ENCODE results near the gene RAET1L.
"Not testable (repeated sequence)": the region's sequence is repeated elsewhere in the genome, so short reads cannot be mapped to it uniquely, and the experiment has no call there.

RAET1L gene, protein sequence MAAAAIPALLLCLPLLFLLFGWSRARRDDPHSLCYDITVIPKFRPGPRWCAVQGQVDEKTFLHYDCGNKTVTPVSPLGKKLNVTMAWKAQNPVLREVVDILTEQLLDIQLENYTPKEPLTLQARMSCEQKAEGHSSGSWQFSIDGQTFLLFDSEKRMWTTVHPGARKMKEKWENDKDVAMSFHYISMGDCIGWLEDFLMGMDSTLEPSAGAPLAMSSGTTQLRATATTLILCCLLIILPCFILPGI

DNA sequence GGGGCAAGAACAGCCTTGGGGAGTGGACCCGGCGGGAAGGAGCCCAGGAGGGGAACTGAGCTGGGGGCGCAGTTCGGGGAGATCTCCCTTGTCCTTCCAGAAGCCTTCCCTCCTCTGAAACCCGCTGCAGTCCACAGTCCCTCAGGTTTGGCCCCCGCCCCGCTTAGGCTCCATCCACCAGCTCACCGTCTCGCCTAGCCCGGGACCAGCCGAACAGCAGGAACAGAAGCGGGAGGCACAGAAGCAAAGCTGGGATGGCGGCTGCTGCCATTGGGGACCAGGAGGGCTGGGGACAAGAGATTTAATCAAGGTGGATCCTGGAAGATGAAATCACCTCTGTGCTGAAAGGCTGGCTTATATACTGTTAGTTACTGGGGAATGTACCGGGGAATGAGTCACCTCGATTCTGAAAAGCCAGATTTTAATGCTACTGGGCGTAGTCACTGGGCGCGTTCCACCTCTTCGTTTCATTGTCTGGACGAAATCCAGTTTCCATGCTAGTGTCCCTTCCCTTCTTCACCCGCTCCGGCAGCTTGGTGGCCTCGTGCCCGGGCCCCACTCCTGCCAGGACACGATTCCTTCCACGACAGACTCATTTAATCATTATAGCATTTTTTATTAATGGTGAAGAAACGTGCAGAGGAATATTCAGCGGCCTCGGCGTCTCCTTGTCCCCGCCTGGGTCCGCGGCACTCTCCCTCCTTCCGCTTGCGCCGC lies at the start of gene RAET1L:
RAET1L (minus strand) TSS at position 332 of the 717 bp plus-strand sequence; CDS start at position 271, 61 bp downstream.
- peak within 1 kb of the TSS; percentile 43; the same call in 1 of the 2 replicates for H3K4me3 ChIP-seq (ENCODE audit: low read depth, low read length)
- no peak within 1 kb of the TSS for H3K27ac ChIP-seq (ENCODE audit: low read depth, low read length)
- peaks cover 7% of the 10 kb centered on the region; the same call in 1 of the 2 replicates for H3K4me1 ChIP-seq (ENCODE audit: control insufficient read depth, insufficient read depth, low read length)
- peaks cover 77% of the 10 kb centered on the region for H3K27me3 ChIP-seq (ENCODE audit: control insufficient read depth, insufficient read depth, low read length)
- no peaks in the 10 kb centered on the region for H3K36me3 ChIP-seq (ENCODE audit: control insufficient read depth, insufficient read depth, low read length)
- H3K9me3 ChIP-seq (ENCODE audit: control insufficient read depth, insufficient read depth, low read depth, low read length): no peaks in the 10 kb centered on the region
- no peak within 1 kb of the TSS for H3K9ac ChIP-seq (ENCODE audit: low read length)

DNA sequence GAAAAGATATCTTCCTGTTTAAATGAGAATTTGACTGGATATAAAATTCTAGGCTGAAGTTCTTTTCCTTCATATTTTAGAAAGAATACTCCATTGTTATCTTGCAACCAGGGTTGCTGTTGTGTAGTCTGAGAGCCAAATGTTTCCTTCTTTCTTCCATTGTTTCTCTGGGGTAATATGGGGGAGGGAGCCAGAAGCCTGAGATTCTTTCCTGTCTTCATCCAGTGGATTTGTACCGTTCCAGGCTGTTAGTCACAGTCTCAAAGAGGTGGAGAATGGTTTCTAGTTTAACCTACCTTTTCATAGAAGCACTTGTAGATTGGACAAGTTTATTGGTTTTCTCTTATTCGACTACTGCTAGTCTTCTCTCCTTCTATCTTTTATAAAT lies 49.7 kb upstream of the RAET1L start:
- Histone ChIP-seq H3K9ac (ENCODE audit: low read length) (no peak overlapping the region), H3K27me3 (ENCODE audit: control insufficient read depth, insufficient read depth, low read length) (peaks cover 6% of the 10 kb centered on the region; the same call in 1 of the 2 replicates), H3K27ac (ENCODE audit: low read depth, low read length) (no peak overlapping the region), H3K36me3 (ENCODE audit: control insufficient read depth, insufficient read depth, low read length) (no peaks in the 10 kb centered on the region), H3K4me3 (ENCODE audit: low read depth, low read length) (no peak overlapping the region), H3K4me1 (ENCODE audit: control insufficient read depth, insufficient read depth, low read length) (peaks cover 14% of the 10 kb centered on the region; the same call in 1 of the 2 replicates), H3K9me3 (ENCODE audit: control insufficient read depth, insufficient read depth, low read depth, low read length) (no peaks in the 10 kb centered on the region)

DNA sequence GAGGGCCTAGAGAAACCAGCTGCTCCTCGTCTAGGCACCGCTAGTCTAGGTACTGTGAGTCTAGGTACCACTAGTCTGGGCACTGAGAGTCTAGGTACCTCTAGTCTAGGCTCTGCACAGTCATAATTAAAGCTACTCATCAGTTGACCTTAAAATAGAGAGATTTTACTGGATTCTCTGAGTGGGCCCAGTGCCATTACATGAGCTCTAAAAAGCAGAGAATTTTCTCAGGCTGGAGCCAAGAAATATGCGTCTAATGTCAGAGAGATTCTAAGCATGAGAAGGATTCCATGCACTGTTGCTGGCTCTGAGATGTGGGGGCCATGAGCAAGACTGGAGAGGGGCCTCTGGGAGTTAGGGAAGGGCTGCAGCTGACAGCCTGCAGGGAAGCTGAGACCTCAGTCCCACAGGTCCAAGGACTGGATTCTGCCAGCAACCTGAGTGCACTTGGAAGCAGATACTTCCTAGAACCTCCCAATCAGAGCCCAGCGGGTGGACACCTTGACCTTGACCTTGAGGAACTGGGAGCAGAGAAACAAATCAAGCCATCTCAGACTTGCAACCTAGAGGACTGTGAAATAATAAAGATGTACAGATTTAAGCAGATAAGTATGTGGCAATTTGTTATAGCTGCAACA lies 49.2 kb upstream of the RAET1L start:
- not testable (repeated sequence) for H3K9ac ChIP-seq (ENCODE audit: low read length); H3K9me3 ChIP-seq (ENCODE audit: control insufficient read depth, insufficient read depth, low read depth, low read length); H3K36me3 ChIP-seq (ENCODE audit: control insufficient read depth, insufficient read depth, low read length); H3K4me3 ChIP-seq (ENCODE audit: low read depth, low read length); H3K27ac ChIP-seq (ENCODE audit: low read depth, low read length)
- Histone ChIP-seq H3K27me3 (ENCODE audit: control insufficient read depth, insufficient read depth, low read length) (peaks cover 12% of the 10 kb centered on the region), H3K4me1 (ENCODE audit: control insufficient read depth, insufficient read depth, low read length) (peaks cover 13% of the 10 kb centered on the region; the same call in 1 of the 2 replicates)

DNA sequence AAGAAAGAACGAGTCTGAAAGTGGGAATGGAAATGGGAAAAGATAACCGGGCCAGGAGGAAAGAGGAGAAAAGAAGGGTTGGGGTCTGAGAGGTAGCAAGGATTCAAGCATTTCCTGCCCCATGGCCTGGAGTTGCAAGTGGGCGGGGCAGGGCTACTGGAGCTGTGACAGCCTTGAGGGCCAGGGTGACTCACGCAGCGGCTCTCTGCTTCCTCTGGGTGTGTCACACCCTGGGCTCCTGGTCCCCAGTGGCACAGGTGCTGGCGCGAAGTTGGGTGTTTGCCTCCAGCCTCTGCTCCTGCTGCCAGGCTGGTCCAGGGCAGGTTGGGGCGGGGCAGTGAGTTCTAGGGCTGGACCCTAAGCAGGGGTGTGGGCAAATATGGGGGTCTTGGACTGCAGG lies 46.9 kb upstream of the RAET1L start:
- Histone ChIP-seq H3K9ac (ENCODE audit: low read length) (no peak overlapping the region), H3K4me3 (ENCODE audit: low read depth, low read length) (no peak overlapping the region), H3K27ac (ENCODE audit: low read depth, low read length) (no peak overlapping the region), H3K27me3 (ENCODE audit: control insufficient read depth, insufficient read depth, low read length) (peaks cover 27% of the 10 kb centered on the region), H3K4me1 (ENCODE audit: control insufficient read depth, insufficient read depth, low read length) (peaks cover 9% of the 10 kb centered on the region; the same call in 1 of the 2 replicates), H3K9me3 (ENCODE audit: control insufficient read depth, insufficient read depth, low read depth, low read length) (no peaks in the 10 kb centered on the region), H3K36me3 (ENCODE audit: control insufficient read depth, insufficient read depth, low read length) (no peaks in the 10 kb centered on the region)

DNA sequence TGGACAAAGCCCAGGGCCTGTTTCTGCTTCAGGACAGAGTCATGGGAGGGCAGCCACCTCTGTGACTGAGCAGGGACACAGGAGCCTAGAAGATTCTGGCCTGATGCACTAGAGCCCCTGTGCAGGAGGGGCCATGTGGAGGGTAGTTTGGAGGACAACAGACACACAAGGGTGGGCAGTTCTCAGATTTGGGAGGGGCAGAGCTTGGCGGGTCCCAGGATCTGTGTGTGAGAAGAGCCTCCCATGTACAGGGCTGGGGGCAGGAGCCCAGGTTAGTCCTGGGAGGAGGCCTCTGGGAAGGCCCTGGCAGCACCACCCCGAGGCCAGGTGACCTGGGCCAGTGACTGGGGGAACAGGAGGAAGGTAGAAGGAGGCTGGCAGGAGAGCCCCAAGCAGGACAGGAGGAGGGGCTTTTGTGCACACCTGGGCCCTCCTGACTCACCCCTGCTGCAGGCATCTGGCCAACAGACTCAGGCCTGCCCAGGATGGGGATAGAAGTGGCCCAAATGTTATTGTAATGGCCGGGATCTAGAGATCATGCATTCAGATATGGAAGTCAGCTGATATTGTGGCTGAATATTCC lies 45.0 kb upstream of the RAET1L start:
- Histone ChIP-seq H3K4me3 (ENCODE audit: low read depth, low read length) (no peak overlapping the region), H3K27me3 (ENCODE audit: control insufficient read depth, insufficient read depth, low read length) (peaks cover 43% of the 10 kb centered on the region), H3K9ac (ENCODE audit: low read length) (no peak overlapping the region), H3K9me3 (ENCODE audit: control insufficient read depth, insufficient read depth, low read depth, low read length) (no peaks in the 10 kb centered on the region), H3K4me1 (ENCODE audit: control insufficient read depth, insufficient read depth, low read length) (peaks cover 9% of the 10 kb centered on the region; the same call in 1 of the 2 replicates), H3K27ac (ENCODE audit: low read depth, low read length) (no peak overlapping the region), H3K36me3 (ENCODE audit: control insufficient read depth, insufficient read depth, low read length) (no peaks in the 10 kb centered on the region)

DNA sequence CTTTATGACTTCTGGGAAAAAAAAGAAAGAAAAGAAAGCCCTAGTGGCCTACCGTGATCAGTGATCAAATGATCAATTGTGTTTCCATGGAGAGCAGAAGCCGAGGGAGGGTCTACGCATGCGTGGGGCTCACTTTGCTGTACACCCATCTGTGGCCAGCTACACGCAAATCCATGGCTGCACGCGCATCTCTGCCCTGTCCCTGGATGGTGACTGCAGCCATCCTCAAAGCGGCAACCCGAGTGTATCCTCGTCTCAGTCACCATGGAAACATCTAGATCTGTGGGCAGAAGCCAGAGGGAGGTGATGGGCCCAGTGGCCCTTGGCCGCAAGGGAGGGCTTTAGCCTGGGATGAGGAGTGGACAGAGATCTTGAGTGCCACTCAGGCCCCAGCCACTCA lies 44.4 kb upstream of the RAET1L start:
- H3K4me3 ChIP-seq (ENCODE audit: low read depth, low read length): peak overlapping the region; percentile 64
- peaks cover 9% of the 10 kb centered on the region; the same call in 1 of the 2 replicates for H3K4me1 ChIP-seq (ENCODE audit: control insufficient read depth, insufficient read depth, low read length)
- H3K9me3 ChIP-seq (ENCODE audit: control insufficient read depth, insufficient read depth, low read depth, low read length): no peaks in the 10 kb centered on the region
- peaks cover 46% of the 10 kb centered on the region for H3K27me3 ChIP-seq (ENCODE audit: control insufficient read depth, insufficient read depth, low read length)
- H3K9ac ChIP-seq (ENCODE audit: low read length): no peak overlapping the region
- H3K27ac ChIP-seq (ENCODE audit: low read depth, low read length): no peak overlapping the region
- H3K36me3 ChIP-seq (ENCODE audit: control insufficient read depth, insufficient read depth, low read length): no peaks in the 10 kb centered on the region

DNA sequence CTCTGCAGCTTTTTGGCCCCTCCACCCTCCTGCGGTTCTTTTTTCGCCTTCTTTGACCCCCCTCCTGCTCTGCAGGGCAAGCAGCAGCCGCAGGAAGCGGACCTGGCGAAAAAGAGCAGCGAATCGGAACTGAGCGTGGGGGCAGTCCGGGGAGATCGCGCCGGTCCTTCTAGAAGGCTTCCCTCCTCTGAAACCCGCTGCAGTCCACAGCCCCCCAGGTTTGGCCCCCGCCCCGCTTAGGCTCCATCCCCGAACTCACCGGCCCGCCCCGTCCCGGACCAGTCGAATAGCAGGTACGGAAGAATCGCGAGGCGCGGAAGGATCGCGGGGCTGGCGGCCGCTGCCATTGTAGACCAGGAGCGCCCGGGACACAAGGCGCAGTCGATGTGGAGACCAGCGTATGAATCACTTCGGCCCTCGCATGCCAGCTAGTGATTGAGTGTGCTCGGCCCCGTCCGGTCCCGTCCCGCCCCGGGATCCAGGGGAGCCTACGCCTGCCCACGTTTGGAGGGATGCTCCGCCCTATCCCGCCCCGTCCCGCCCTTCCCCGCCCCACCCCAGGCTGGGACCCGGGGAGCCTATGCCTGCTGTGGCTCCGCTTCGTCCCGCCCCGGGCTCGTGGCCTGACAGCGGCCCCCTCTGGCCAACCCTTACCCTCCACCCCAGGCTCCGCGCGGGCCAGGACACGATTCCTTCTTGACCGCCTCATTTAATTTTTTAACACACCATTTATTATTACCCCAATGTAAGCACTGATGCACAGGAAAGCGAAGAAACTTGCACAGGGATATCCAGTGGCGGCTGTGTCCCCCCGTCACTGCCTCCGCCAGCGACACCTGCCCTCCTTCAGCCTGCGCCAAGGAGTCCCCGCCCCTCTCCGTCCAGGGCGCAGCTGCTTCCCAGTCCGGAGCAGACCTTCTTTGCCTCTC lies 43.7 kb upstream of the RAET1L start, which contains the start of gene ULBP3:
ULBP3 (minus strand) TSS at position 402 of the 929 bp plus-strand sequence; CDS start at position 347, 55 bp downstream.
- no peak within 1 kb of the TSS for H3K27ac ChIP-seq (ENCODE audit: low read depth, low read length)
- H3K9ac ChIP-seq (ENCODE audit: low read length): peak within 1 kb of the TSS; percentile 50
- H3K4me3 ChIP-seq (ENCODE audit: low read depth, low read length): peak within 1 kb of the TSS; percentile 64
- no peaks in the 10 kb centered on the region for H3K36me3 ChIP-seq (ENCODE audit: control insufficient read depth, insufficient read depth, low read length)
- H3K4me1 ChIP-seq (ENCODE audit: control insufficient read depth, insufficient read depth, low read length): peaks cover 9% of the 10 kb centered on the region; the same call in 1 of the 2 replicates
- H3K9me3 ChIP-seq (ENCODE audit: control insufficient read depth, insufficient read depth, low read depth, low read length): no peaks in the 10 kb centered on the region
- H3K27me3 ChIP-seq (ENCODE audit: control insufficient read depth, insufficient read depth, low read length): peaks cover 46% of the 10 kb centered on the region

DNA sequence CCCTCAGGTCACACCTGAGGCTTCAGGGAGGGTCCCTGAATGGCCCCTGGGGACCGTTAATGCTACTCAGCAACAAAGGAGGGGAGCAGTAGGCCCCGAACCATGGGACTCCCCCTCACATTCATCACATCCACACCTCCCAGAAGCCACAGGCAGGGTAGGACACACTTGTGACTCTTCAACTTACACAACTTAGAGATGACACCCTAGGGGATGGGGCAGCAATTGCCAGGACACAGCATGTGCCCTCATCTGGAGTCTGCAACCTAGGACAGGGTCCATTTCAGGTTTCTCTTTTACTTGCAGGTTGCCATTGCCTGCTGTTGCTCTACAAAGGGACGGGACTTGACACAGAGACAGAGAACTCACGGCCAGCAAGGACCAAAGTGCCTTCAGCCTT lies 42.8 kb upstream of the RAET1L start:
- Histone ChIP-seq H3K27ac (ENCODE audit: low read depth, low read length) (no peak overlapping the region), H3K9ac (ENCODE audit: low read length) (peak overlapping the region; percentile 50), H3K4me3 (ENCODE audit: low read depth, low read length) (peak overlapping the region; percentile 64), H3K9me3 (ENCODE audit: control insufficient read depth, insufficient read depth, low read depth, low read length) (no peaks in the 10 kb centered on the region), H3K4me1 (ENCODE audit: control insufficient read depth, insufficient read depth, low read length) (peaks cover 9% of the 10 kb centered on the region; the same call in 1 of the 2 replicates), H3K36me3 (ENCODE audit: control insufficient read depth, insufficient read depth, low read length) (no peaks in the 10 kb centered on the region), H3K27me3 (ENCODE audit: control insufficient read depth, insufficient read depth, low read length) (peaks cover 46% of the 10 kb centered on the region)

DNA sequence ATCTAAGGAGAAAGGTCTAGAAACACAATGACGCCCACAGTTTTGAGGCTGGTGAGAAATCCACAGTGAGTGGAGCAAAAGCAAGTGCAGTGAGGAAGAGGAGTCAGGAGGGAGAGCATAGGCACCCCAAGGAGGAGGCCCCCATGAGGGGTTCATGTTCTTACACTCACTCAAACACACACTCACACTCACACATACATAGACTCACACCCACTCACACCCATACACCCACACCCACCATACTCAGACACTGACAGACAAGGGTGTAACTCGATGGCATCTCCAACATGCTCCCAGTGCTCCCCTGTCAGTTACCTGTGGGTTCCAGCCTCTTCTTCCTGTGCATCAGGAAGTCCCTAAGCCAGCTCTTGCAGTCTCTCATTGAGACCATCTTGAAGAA lies 39.8 kb upstream of the RAET1L start:
- H3K27me3 ChIP-seq (ENCODE audit: control insufficient read depth, insufficient read depth, low read length): peaks cover 40% of the 10 kb centered on the region
- H3K9me3 ChIP-seq (ENCODE audit: control insufficient read depth, insufficient read depth, low read depth, low read length): no peaks in the 10 kb centered on the region
- no peak overlapping the region for H3K4me3 ChIP-seq (ENCODE audit: low read depth, low read length)
- no peak overlapping the region for H3K9ac ChIP-seq (ENCODE audit: low read length)
- H3K27ac ChIP-seq (ENCODE audit: low read depth, low read length): no peak overlapping the region
- H3K36me3 ChIP-seq (ENCODE audit: control insufficient read depth, insufficient read depth, low read length): no peaks in the 10 kb centered on the region
- no peaks in the 10 kb centered on the region for H3K4me1 ChIP-seq (ENCODE audit: control insufficient read depth, insufficient read depth, low read length)

DNA sequence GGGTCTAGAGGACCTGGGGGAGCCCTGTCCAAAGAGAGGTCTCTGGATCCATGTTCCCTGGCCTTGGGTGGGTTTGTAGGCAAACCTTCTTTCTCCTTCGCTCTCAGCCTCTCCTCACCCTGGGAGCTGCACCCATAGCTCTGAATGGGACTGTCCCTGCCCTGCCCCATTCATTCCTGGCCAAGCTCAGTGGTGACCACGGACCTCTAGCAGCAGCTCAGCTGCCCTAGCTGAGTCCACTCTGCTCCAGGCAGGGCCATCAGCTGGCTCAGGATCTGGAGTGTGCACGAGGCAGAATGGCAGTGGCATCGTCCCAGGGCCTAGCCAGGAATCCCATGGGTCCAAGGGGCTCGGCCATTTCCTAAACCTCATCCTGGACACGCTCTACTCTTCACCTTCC lies 38.3 kb upstream of the RAET1L start:
- no peak overlapping the region for H3K9ac ChIP-seq (ENCODE audit: low read length)
- no peak overlapping the region for H3K27ac ChIP-seq (ENCODE audit: low read depth, low read length)
- no peak overlapping the region for H3K4me3 ChIP-seq (ENCODE audit: low read depth, low read length)
- no peaks in the 10 kb centered on the region for H3K36me3 ChIP-seq (ENCODE audit: control insufficient read depth, insufficient read depth, low read length)
- no peaks in the 10 kb centered on the region for H3K4me1 ChIP-seq (ENCODE audit: control insufficient read depth, insufficient read depth, low read length)
- H3K27me3 ChIP-seq (ENCODE audit: control insufficient read depth, insufficient read depth, low read length): peaks cover 37% of the 10 kb centered on the region
- no peaks in the 10 kb centered on the region for H3K9me3 ChIP-seq (ENCODE audit: control insufficient read depth, insufficient read depth, low read depth, low read length)
